ENCODE results near the gene PPP4C.

PPP4C gene

GRCh38 chr16:30083216-30084055, 7.6 kb downstream of the PPP4C start:
- DNase-seq = no peak

GRCh38 chr16:30084096-30084815, 8.5 kb downstream of the PPP4C start:
- DNase-seq = no peak

- DNase-seq = no peak
Measured at GRCh38 chr16:30084816-30085159, 9.0 kb downstream of the PPP4C start.

- no peak for DNase-seq
Measured at GRCh38 chr16:30085247-30085646, 9.5 kb downstream of the PPP4C start.

GRCh38 chr16:30085820-30086219, 10.0 kb downstream of the PPP4C start:
- no peak for DNase-seq

GRCh38 chr16:30086291-30087140, 10.7 kb downstream of the PPP4C start:
- no peak for DNase-seq

- no peak for DNase-seq
Measured at GRCh38 chr16:30087181-30087898, 11.5 kb downstream of the PPP4C start.

GRCh38 chr16:30088237-30088831, 12.5 kb downstream of the PPP4C start:
- no peak for DNase-seq

GRCh38 chr16:30088832-30089624, 13.2 kb downstream of the PPP4C start:
- DNase-seq = no peak

- DNase-seq = no peak
Measured at GRCh38 chr16:30090610-30091331, 15.0 kb downstream of the PPP4C start.

GRCh38 chr16:30091474-30092372, 15.9 kb downstream of the PPP4C start, which contains the start of gene TBX6:
TBX6 (minus strand) TSS chr16:30091924; CDS start chr16:30091193, 731 bp downstream.
- peak; percentile 83 for DNase-seq

- DNase-seq = peak; percentile 41
Measured at GRCh38 chr16:30092373-30093010, 16.7 kb downstream of the PPP4C start.

- no peak for DNase-seq
Measured at GRCh38 chr16:30094541-30095165, 18.9 kb downstream of the PPP4C start.

GRCh38 chr16:30095166-30096078, 19.6 kb downstream of the PPP4C start:
- no peak for DNase-seq

- peak; percentile 36 for DNase-seq
Measured at GRCh38 chr16:30096105-30096861, 20.5 kb downstream of the PPP4C start, which contains the start of gene YPEL3. YPEL3 (minus strand) TSS chr16:30096213; CDS start chr16:30095482, 731 bp downstream.

GRCh38 chr16:30096862-30097563, 21.2 kb downstream of the PPP4C start:
- DNase-seq = no peak
